HK-2 (cell line): ENCODE results near the gene FAM217B.

Experiments used
- DNase-seq: peaks from one replicate; pipeline ENCODE4 v3.0.0-alpha.2; 2018; ENCODE audit not compliant: unreplicated experiment

Gene FAM217B

GRCh38 chr20:59940129-59940955 lies at the start of gene FAM217B, which contains the start of gene PPP1R3D:
TSS of gene FAM217B (plus strand) at chr20:59940389. CDS start at chr20:59943944, 3,555 bp downstream.
TSS of gene PPP1R3D (minus strand) at chr20:59940305. CDS start at chr20:59939931, 374 bp downstream.
- peak; percentile 97 for DNase-seq

- DNase-seq: no peak
Measured at GRCh38 chr20:59891581-59891980, 48.6 kb upstream of the FAM217B start.

GRCh38 chr20:59895908-59896307 lies 44.3 kb upstream of the FAM217B start:
- no peak for DNase-seq

- no peak for DNase-seq
Measured at GRCh38 chr20:59902470-59902869, 37.7 kb upstream of the FAM217B start.

- no peak for DNase-seq
Measured at GRCh38 chr20:59903621-59904020, 36.6 kb upstream of the FAM217B start.

GRCh38 chr20:59908855-59909254 lies 31.3 kb upstream of the FAM217B start:
- no peak for DNase-seq

GRCh38 chr20:59911041-59911440 lies 29.1 kb upstream of the FAM217B start:
- no peak for DNase-seq

GRCh38 chr20:59912609-59913008 lies 27.6 kb upstream of the FAM217B start:
- no peak for DNase-seq

- no peak for DNase-seq
Measured at GRCh38 chr20:59920944-59921343, 19.2 kb upstream of the FAM217B start.

GRCh38 chr20:59923514-59923913 lies 16.7 kb upstream of the FAM217B start:
- no peak for DNase-seq

GRCh38 chr20:59925359-59925758 lies 14.8 kb upstream of the FAM217B start:
- DNase-seq: no peak

- DNase-seq: no peak
Measured at GRCh38 chr20:59925899-59926298, 14.3 kb upstream of the FAM217B start.

GRCh38 chr20:59931511-59932312 lies 8.5 kb upstream of the FAM217B start:
- DNase-seq: no peak

- DNase-seq: no peak
Measured at GRCh38 chr20:59932616-59933295, 7.4 kb upstream of the FAM217B start.

- peak; percentile 96 for DNase-seq
Measured at GRCh38 chr20:59933296-59933848, 6.8 kb upstream of the FAM217B start, which contains the start of gene SYCP2. TSS of gene SYCP2 (minus strand) at chr20:59933637. CDS start at chr20:59922413, 11,224 bp downstream.

GRCh38 chr20:59933849-59934585 lies 6.2 kb upstream of the FAM217B start:
- DNase-seq: peak; percentile 97

GRCh38 chr20:59935457-59936185 lies 4.6 kb upstream of the FAM217B start:
- no peak for DNase-seq

- DNase-seq: no peak
Measured at GRCh38 chr20:59936409-59936808, 3.8 kb upstream of the FAM217B start.

GRCh38 chr20:59937150-59937549 lies 3.0 kb upstream of the FAM217B start:
- no peak for DNase-seq

GRCh38 chr20:59938221-59938620 lies 2.0 kb upstream of the FAM217B start:
- no peak for DNase-seq
